Measurements from ENCODE around the gene OTX1.
"Not testable (repeated sequence)": the region's sequence is repeated elsewhere in the genome, so short reads cannot be mapped to it uniquely, and the experiment has no call there.

The OTX1 gene

DNA sequence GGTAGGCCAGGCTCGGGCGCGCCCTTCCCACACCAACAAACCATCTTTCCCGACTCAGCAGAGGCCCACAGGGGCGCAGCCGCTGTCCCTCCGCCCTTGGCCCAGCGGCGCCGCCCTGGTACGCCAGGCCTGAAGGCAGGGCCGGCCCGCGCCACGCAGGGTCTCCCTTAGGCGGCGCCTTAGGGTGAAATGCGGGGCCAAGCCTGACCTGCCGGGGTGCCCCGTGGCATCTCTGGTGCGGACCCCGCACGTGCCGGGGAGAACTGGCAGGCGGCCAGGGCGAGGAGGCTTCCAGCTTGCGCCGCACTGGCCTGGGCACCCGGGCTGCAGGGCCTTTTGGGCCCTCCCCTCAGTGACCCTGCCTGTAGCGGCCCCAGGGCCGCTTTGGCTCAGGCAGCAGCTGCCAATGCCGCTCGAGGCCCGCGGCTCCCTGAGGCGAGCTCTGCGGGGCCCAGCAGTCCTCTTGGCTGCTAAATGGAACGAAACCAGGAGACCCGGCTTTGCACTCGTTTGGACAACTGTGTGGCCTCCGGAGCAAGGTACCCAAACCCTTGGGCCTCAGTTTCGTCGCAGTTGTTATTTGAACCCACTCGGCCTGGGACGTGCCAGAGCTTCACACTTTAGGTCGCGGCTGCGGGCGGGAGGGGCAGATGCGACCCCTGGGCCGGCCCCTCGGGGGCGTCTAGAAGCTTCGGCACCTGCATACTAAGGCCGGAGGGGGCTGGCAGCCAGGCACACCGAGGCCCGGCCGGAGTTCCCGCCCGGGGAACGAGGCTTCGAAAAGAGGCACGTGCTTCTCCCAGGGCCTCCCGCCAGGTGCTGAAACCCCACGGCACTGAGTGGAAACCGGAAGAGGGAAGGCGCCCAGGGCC, 8.5 kb downstream of the OTX1 start:
- DNase-seq (ENCODE audit: low read depth): no peak

DNA sequence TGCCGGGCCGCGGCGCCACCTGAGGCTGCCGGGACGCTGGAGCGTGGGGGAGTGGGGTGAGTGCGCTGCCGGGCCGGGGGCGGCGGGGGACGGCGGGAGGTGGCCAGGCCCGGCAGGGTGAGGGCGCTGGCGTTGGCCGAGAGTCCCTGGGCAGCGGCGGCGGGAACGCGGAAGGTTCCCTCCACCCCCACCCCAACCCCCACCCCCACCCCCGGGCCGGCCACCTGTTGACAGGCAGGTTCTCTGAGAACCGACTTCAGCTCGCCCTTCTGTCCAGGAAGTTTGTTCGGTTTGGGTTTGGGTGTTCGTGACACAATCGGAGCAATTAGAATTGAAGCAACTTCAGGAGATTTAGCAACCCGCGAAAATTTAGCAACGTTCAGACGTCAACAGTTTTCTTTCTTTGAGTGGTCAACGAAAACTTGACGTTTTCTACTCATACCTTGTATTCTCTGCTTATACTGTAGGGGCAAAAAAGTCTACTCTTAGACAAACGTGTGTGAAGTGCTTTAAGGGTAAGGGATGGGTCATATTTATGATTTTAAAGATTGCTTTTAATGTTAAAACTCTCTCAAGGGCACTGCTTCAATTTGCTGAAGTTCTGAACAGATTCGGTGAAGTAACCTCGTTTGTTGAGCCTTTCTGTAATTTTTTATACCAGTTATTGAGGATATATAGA, 9.3 kb downstream of the OTX1 start:
- DNase-seq (ENCODE audit: low read depth): no peak

DNA sequence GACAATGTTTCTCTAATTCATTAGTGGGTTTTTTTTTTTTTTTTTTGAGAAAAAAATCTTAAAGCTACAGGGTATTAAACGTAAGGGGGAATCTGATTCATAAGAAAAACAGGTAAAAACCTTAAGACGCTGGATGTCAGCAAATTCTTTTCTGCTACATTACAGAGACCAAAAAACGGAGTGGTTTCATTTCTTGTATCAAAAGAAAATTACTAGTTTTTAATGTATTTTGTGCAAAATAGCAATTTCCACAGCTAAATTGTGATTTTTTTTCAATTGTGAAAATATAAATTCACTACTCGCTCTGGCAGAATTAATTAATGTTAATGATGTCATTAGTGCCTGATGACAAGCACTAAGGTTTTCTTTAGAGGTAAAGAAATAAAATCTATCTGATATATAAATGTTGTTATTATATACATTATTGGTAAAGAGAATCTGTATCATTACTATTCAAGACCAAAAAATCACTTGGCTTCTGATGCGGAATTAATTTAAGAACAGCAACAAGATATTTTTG, 9.9 kb downstream of the OTX1 start:
- DNase-seq (ENCODE audit: low read depth): no peak

DNA sequence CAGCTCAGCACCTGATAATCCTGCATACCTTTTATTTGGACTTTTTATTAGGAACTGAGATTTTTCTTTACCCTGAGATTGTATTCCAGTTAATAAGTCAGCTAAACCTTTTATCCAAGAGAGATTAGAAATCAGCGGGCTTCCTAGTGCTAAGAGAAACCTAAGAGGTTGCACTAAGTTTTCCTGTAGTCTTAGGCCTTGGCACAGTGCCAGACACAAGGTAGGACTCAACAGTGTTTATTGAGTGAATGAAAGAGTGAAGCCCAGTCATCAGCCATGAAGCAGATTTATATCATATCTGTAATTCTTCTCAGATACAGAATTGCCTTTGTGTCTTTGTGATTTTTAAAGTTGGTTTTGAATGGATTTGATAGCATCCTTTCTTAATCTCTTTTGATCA, 13.6 kb downstream of the OTX1 start:
- no peak for DNase-seq (ENCODE audit: low read depth)

DNA sequence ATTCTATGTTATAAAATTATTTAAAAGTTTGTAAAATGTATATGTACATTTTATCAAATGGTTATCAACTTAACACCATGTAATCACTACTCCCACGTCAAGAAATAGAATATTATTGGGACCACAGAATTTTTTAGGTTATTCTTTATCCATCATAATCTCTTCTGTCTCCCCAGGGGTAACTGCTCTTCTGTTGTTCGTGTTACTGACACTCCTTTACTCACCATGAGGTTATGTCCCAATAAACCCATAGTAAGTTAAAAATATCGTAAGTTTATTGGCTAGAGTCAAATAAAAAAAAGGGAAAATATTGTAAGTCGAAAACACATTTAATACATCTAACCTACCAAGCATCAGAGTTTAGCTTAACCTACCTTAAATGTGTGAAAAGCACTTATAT, 14.0 kb downstream of the OTX1 start:
- DNase-seq (ENCODE audit: low read depth): no peak

DNA sequence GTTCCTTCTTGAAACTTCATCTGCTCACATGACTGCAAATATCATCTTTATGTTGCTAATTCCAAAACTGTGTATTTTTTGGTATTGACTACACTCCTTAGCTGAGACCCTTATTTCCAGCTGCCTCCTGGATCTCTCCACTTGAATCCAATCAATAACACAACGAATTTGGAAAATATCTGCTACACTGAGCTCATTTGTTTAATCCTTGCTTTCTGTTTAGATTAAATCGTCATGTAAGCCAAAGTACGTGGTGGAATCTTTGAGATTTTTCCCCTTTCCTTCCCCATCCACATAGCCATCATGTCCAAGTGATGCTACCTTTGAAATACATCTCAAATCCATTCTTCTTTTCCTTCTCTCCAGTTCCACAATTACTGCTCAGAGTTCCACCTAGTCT, 15.6 kb downstream of the OTX1 start:
- DNase-seq (ENCODE audit: low read depth): no peak

DNA sequence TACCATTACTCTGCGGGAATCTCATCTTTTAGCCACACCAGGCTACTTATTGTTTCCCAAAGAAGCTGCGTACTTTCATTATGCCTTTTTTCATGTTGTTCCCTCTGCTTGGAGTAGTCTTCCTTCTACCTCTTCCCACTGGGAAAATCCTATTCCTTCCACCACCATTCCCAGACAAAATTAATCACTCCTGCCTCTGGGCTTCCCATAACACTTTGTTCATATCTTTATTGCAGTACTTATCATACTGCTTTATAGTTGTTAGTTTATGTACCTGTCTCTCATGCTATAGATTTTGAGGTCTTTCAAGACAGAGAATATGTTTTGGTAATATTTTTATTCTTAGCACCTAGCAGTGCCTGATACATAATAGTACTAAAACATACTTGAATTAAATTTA, 16.2 kb downstream of the OTX1 start:
- DNase-seq (ENCODE audit: low read depth): no peak

DNA sequence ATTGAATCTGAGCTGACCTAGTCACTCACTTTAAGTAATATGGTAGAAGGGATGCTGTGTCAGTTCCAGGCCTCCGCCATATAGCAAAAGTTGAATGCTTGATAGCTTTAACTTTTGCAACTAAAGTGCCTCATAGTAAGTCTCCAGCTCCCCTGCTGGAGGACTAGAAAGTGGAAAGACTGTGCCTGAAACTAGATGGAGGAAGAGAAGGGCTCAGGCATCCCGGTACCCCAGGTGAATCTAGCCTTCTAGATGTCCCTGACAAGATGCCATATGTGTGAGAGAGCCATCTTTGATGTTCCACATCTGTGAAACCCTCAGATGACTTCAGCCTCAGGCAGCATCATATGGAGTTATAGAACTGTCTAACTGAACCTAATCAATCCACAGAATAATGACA, 21.0 kb downstream of the OTX1 start:
- DNase-seq (ENCODE audit: low read depth): no peak

DNA sequence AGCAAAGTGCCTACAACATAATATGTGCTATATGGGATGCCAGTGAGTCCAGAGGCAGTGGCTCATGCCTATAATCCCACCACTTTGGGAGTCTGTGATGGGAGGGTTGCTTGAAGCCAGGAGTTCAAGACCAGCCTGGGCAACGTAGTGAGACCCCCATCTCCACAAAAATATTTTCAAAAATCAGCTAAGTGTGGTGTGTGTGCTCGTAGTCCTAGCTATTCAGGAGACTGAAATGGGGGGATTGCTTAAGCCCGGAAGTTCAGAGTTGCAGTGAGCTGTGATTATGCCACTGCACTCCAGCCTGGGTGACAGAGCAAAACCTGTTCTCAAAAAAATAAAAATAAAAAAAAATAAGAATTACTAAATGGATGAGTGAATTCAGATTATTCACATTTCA, 23.4 kb downstream of the OTX1 start:
- no peak for DNase-seq (ENCODE audit: low read depth)

DNA sequence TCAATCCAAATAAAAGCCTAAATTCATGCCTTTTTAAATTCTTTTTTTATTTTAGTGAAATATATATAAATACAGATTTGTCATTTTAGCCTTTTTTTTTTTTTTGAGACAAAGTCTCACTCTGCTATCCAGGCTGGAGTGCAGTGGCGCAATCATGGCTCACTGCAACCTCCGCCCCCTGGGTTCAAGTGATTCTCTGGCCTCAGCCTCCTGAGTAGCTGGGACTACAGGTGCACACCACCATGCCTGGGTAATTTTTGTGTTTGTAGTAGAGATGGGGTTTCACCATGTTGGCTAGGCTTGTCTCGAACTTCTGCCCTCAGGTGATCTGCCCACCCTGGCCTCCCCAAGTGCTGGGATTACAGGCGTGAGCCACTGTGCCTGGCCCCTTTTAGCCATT, 23.8 kb downstream of the OTX1 start:
- DNase-seq (ENCODE audit: low read depth): not testable (repeated sequence)

DNA sequence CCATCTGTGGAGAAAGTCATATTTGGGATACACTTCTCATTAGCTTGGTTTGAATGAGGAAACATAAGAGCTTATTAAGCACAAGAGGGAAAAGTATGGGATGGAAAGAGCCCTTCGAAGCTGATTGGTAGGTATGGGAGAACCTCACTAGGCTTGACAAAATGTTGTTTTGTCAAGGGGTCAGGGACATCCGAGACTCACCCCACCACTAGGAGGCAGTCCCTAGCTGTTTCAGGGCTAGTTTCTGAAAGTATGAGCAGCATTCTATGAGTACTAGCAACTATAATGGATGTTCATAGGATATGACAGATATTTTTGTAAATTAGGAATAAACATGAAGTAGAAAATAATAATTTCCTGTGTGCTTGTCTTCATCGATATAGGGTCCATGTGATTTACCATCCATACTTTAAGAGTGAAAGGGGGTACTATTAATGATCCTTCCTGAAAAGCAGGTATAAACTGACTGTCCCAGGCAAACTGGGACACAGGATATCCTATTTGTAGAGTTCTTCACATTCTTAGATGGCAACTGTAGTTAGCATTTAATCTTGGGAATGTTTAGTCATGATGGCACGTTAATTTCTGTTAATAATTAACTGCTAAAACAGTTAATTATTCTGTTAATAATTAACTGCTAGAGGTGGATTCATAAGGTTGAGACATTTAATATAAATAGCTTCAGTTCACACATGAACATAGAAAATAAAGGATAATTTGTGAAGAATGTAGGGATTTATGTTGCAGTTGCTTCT, 28.4 kb downstream of the OTX1 start:
- DNase-seq (ENCODE audit: low read depth): no peak

DNA sequence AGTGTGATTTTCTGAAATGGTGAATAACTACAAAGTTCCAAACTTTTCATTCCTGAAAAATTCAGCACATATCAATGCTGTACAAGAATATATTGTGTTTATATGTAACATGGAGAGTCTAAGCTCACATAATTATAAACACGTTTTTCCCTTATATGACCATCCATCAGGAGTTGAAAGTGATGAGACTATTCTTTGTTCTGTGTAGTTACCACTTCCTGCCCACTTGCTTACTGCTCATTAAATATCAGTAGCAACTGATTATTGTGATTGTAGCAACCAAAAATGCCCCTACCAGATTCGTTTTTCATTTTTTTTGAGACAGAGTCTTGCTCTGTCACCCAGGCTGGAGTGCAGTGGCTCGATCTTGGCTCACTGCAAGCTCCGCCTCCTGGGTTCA, 30.8 kb downstream of the OTX1 start:
- no peak for DNase-seq (ENCODE audit: low read depth)

DNA sequence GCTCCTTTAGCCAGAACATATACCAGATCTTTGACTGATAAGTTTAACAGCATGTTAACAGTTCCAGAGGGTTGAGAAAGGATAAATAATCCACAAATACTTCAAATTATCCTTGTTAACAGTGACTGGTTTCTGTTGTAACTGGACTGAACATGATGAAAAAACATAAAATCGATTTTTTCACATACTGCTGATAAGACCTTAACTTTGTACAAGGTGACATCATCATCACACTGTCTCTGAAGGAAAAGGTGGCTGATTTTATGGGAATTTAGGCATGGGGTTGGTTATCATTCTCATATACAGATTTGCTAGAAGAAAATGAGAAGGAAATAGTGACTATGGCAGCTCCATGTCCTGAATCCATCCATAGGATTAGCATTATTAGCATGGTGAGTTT, 36.1 kb downstream of the OTX1 start:
- DNase-seq (ENCODE audit: low read depth): no peak

DNA sequence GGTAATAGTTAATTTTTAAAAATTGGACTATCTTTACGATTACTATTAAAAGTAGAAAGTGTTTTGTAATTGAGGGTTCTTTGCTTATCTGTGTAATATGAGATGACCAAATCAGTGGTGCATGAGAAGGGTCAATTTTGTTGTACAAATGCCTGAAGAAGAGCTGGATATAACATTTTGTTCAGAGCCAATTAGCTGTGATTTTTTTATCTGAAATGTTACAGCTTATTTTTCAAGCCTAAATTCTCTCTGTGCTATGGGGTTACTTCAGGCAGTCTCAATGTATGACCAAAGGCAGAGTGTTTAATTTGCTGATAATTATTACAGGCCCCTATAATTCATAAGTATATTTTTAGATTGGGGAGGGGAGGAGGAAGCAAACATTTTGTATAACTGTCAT, 41.8 kb downstream of the OTX1 start:
- no peak for DNase-seq (ENCODE audit: low read depth)

DNA sequence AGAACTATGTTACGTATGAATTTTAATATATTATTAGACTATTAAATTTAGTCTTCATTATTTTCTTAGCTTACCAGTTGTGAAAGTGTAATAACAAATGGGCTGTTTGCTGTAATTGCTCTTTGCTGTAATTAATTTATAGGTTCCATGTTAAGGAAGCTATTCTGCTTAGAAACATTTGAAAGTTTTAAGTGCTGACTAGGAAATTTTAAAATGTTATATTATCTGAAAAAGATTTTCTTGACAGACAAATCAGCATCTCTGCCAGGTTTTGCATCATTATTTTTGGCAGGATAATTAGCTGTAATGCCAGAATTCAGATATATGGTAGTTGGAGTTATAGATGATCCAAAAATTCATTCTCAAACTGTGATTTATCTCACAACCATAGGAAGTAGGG, 42.2 kb downstream of the OTX1 start:
- no peak for DNase-seq (ENCODE audit: low read depth)

DNA sequence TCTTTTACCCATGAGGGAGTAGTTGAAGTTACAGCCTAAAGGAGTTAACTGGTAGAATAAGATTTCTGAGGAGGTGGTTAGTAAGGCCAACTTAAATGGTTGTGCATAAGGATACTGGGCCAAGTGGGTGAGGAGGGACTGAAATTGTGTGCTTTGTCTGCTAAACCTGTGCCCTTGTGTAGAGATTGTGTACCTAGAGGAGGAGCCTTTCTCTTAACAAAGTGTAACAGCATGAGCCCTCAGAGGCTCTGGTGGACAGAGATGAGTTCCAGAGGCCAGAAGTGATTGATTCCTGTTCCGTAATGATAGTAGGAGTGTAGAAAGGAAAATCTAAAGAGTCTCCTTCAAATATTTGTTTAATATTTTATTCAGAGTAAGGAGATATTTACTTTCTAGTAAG, 42.9 kb downstream of the OTX1 start:
- DNase-seq (ENCODE audit: low read depth): no peak

DNA sequence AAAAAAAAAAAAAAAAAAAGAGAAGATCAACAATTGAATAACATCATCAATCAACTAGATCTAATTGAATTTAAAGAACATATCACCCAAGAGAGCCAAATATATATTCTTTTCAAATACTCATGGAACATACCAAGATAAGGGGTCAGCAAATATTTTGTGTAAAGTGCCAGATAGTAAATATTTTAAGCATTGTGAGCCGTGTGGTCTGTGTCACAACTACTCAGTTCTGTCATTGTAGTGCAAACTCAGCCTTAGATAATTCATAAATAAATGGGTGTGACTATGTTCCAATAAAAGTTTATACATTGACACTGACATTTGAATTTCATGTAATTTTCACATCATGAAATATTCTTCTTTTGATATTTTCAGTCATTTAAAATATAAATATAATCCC, 45.9 kb downstream of the OTX1 start:
- no peak for DNase-seq (ENCODE audit: low read depth)

DNA sequence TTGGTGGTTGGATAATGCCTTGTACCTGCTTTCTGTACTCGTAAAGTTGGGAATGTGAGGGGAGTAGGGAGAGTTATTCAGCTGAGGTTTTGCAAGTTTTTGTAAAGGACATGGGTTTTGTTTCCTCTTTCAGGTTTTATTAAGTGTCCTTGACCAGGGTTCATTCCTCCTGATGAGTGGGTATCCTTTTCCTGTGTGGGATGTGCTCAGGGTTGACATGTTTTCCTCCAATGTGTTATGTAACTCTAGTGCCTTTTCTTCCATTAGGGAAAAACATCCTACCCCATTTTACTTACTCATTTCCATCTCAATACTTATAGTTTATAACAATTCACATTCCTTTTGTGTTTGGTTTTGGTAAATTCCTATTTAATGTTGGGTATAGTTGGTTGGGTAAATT, 48.4 kb downstream of the OTX1 start:
- no peak for DNase-seq (ENCODE audit: low read depth)

DNA sequence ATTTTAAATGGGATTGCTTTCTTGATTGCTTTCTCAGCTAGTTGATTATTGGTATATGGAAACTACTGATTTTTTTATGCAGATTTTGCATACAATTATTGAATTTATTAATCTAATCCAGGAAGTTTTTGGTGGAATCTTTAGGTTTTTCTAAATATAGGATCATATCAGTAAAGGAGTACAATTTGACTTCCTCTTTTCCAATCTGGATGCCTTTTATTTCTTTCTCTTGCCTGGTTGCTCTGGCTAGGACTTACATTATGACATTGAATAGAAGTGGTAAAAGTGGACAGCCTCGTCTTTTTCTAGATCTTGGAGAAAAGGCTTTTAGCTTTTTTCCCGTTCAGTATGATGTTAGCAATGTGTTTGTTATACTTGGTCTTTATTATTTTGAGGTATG, 51.3 kb downstream of the OTX1 start:
- no peak for DNase-seq (ENCODE audit: low read depth)

DNA sequence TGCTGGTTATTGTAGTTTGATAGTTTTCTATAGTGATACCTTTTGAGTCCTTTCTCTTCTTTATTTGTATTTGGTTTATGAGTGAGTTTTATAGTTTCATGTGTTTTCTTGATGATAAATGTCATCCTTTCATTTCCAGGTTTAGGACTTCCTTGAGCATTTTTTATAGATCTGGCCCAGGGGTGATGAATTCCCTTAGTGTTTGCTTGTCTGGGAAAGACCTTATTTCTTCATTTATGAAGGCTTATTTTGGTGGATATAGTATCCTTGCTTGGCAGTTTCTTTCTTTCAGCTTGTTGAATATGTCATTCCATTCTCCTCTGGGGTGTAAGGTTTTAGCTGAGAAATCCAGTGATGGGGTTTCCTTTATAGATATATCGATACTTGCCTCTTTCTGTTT, 53.9 kb downstream of the OTX1 start:
- no peak for DNase-seq (ENCODE audit: low read depth)

Measured in GM04503 (cell line).